ENCODE results near the gene SBK1. TPM values are rescaled to one million over a fixed set of nuclear protein-coding genes. Genes with fewer than 3 reads are reported as not detected.
"Not testable (repeated sequence)": the region's sequence is repeated elsewhere in the genome, so short reads cannot be mapped to it uniquely, and the experiment has no call there.

SBK1 gene
- total RNA-seq, 1 donor from 2014 or later = 7.0 TPM

GRCh38 chr16:28326881-28327610 is 34.7 kb downstream of the SBK1 start:
- Histone ChIP-seq H3K4me1 (ENCODE audit: insufficient read depth, low read length) (no peaks in the 10 kb centered on the region), H4K20me1 (ENCODE audit: insufficient read depth, low read length) (no peaks in the 10 kb centered on the region), H3K9ac (ENCODE audit: low read length) (no peak overlapping the region), H3K4me2 (ENCODE audit: low read length) (no peak overlapping the region), H3K36me3 (ENCODE audit: insufficient read depth, low read length) (no peaks in the 10 kb centered on the region), H3K27ac (ENCODE audit: low read depth, low read length) (no peak overlapping the region), H3K9me3 (ENCODE audit: insufficient read depth, low read depth, low read length) (no peaks in the 10 kb centered on the region), H3K27me3 (ENCODE audit: insufficient read depth, low read length) (no peaks in the 10 kb centered on the region), H3K4me3 (ENCODE audit: insufficient read depth, low read depth, low read length) (no peak overlapping the region), H3K79me2 (ENCODE audit: insufficient read depth, low read length) (no peaks in the 10 kb centered on the region), H2AFZ (ENCODE audit: low read depth, low read length) (no peak overlapping the region)
- no peak for FAIRE-seq
- TF ChIP-seq EZH2 (IDR thresholded peaks at IDR 0.05; ENCODE audit: insufficient read depth, low read length) (no peak), CTCF (IDR thresholded peaks at IDR 0.05; ENCODE audit: insufficient read depth, low read depth, low read length) (peak; percentile 83)
- H3K27ac Mint-ChIP-seq (ENCODE audit: unreplicated experiment) = no peak overlapping the region
- peak; percentile 13 for DNase-seq (ENCODE audit: low read depth)
- no peaks in the 10 kb centered on the region for H3K4me1 Mint-ChIP-seq (ENCODE audit: low read depth, unreplicated experiment)
- no peak overlapping the region for H3K4me3 Mint-ChIP-seq (ENCODE audit: unreplicated experiment)
- H3K36me3 Mint-ChIP-seq (ENCODE audit: low read depth, unreplicated experiment) = no peaks in the 10 kb centered on the region
- H3K27me3 Mint-ChIP-seq (ENCODE audit: low read depth, unreplicated experiment) = peaks cover 8% of the 10 kb centered on the region
- H3K9me3 Mint-ChIP-seq (ENCODE audit: unreplicated experiment) = no peaks in the 10 kb centered on the region

DNA sequence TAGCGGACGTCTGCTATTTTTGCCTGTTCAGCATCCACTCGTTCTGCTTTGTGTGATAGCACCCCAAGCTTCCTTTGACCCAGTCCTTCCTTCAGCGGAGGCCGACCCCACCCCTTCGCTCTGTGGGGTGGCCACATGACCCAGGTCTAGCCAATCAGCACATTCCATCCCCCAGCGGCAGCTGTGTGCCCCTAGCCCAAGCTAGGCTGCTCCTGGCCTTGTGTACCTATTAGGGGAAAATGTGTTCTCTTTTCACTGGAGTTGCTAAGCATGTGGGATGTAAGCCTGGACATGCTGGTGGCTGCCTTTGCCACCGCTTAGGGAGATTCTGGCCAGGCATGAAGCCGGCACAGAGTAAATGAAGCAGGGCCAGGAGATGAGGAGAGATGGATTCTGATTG is 37.9 kb downstream of the SBK1 start:
- H3K9me3 ChIP-seq (ENCODE audit: insufficient read depth, low read depth, low read length); H3K4me2 ChIP-seq (ENCODE audit: low read length); H3K4me3 ChIP-seq (ENCODE audit: insufficient read depth, low read depth, low read length); H3K9me3 Mint-ChIP-seq (ENCODE audit: unreplicated experiment); DNase-seq (ENCODE audit: low read depth); H3K4me1 Mint-ChIP-seq (ENCODE audit: low read depth, unreplicated experiment); H3K9ac ChIP-seq (ENCODE audit: low read length); H3K36me3 ChIP-seq (ENCODE audit: insufficient read depth, low read length); H4K20me1 ChIP-seq (ENCODE audit: insufficient read depth, low read length); H3K27me3 ChIP-seq (ENCODE audit: insufficient read depth, low read length); H3K4me3 Mint-ChIP-seq (ENCODE audit: unreplicated experiment); H2AFZ ChIP-seq (ENCODE audit: low read depth, low read length); H3K27me3 Mint-ChIP-seq (ENCODE audit: low read depth, unreplicated experiment); H3K79me2 ChIP-seq (ENCODE audit: insufficient read depth, low read length); H3K27ac Mint-ChIP-seq (ENCODE audit: unreplicated experiment); H3K27ac ChIP-seq (ENCODE audit: low read depth, low read length); H3K4me1 ChIP-seq (ENCODE audit: insufficient read depth, low read length); FAIRE-seq; H3K36me3 Mint-ChIP-seq (ENCODE audit: low read depth, unreplicated experiment): not testable (repeated sequence)

DNA sequence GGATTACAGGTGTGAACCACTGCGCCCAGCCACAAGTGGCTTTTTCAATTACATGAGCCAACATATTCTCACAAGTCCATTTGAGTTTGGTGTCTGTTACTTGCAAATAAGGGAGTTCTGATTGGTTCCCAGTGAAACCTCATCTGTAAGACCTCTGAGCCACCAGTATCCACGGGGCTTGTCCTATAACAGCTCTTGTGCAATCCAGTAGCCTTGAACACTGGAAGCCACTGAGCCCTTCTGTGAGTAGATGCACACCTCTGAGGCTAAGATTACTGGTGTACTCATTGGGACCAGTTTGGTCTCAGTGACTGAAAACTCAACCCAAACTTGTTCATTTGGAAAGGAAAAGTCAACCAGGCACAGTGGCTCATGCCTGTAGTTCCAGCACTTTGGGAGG is 38.7 kb downstream of the SBK1 start:
- not testable (repeated sequence) for H3K27me3 Mint-ChIP-seq (ENCODE audit: low read depth, unreplicated experiment); H3K4me2 ChIP-seq (ENCODE audit: low read length); H3K27ac Mint-ChIP-seq (ENCODE audit: unreplicated experiment); H3K79me2 ChIP-seq (ENCODE audit: insufficient read depth, low read length); H3K36me3 ChIP-seq (ENCODE audit: insufficient read depth, low read length); H3K9me3 Mint-ChIP-seq (ENCODE audit: unreplicated experiment); DNase-seq (ENCODE audit: low read depth); H4K20me1 ChIP-seq (ENCODE audit: insufficient read depth, low read length); H3K4me1 Mint-ChIP-seq (ENCODE audit: low read depth, unreplicated experiment); H3K27me3 ChIP-seq (ENCODE audit: insufficient read depth, low read length); FAIRE-seq; H3K4me3 ChIP-seq (ENCODE audit: insufficient read depth, low read depth, low read length); H3K36me3 Mint-ChIP-seq (ENCODE audit: low read depth, unreplicated experiment); H3K4me1 ChIP-seq (ENCODE audit: insufficient read depth, low read length); H3K9ac ChIP-seq (ENCODE audit: low read length); H3K9me3 ChIP-seq (ENCODE audit: insufficient read depth, low read depth, low read length); H2AFZ ChIP-seq (ENCODE audit: low read depth, low read length); H3K27ac ChIP-seq (ENCODE audit: low read depth, low read length); H3K4me3 Mint-ChIP-seq (ENCODE audit: unreplicated experiment)

DNA sequence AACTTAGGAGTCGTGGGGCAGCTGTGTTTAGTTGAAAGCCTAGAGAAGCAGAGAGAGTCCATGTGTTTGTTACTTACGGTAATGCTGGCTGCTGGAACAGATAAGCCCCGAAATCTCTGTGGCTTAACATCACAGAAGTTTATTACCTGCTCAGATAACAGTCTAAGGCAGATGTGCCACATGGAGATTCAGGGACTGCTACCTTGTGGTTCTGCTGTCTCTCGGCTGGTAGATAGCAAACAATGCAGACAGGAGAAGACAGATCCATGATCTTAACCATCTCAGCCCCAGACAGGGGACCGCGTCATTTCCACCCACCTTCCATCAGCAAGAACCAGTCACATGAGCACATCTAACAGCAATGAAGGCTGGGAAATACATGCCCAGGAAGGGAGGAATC is 40.3 kb downstream of the SBK1 start:
- H3K9me3 Mint-ChIP-seq (ENCODE audit: unreplicated experiment); H3K36me3 ChIP-seq (ENCODE audit: insufficient read depth, low read length); H3K4me3 ChIP-seq (ENCODE audit: insufficient read depth, low read depth, low read length); H3K79me2 ChIP-seq (ENCODE audit: insufficient read depth, low read length); DNase-seq (ENCODE audit: low read depth); H3K9ac ChIP-seq (ENCODE audit: low read length); H3K4me1 Mint-ChIP-seq (ENCODE audit: low read depth, unreplicated experiment); H4K20me1 ChIP-seq (ENCODE audit: insufficient read depth, low read length); H3K4me1 ChIP-seq (ENCODE audit: insufficient read depth, low read length); H3K36me3 Mint-ChIP-seq (ENCODE audit: low read depth, unreplicated experiment); H3K4me3 Mint-ChIP-seq (ENCODE audit: unreplicated experiment); FAIRE-seq; H2AFZ ChIP-seq (ENCODE audit: low read depth, low read length); H3K27ac Mint-ChIP-seq (ENCODE audit: unreplicated experiment); H3K27me3 ChIP-seq (ENCODE audit: insufficient read depth, low read length); H3K27me3 Mint-ChIP-seq (ENCODE audit: low read depth, unreplicated experiment); H3K9me3 ChIP-seq (ENCODE audit: insufficient read depth, low read depth, low read length); H3K4me2 ChIP-seq (ENCODE audit: low read length); H3K27ac ChIP-seq (ENCODE audit: low read depth, low read length): not testable (repeated sequence)

DNA sequence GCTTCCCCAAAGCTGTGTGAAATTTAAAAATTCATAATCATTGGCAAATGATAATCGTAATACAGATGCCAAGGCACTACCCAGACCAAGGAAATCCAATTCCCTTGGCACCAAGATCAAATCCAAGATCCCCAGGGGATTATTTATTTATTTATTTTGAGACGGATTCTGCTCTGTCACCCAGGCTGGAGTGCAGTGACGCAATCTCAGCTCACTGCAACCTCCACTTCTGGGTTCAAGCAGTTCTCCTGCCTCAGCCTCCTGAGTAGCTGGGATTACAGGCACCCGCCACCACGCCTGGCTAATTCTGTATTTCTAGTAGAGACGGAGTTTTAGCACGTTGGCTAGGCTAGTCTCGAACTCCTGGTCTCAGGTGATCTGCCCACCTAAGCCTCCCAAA is 43.4 kb downstream of the SBK1 start:
- not testable (repeated sequence) for DNase-seq (ENCODE audit: low read depth); H3K9me3 Mint-ChIP-seq (ENCODE audit: unreplicated experiment); H3K9me3 ChIP-seq (ENCODE audit: insufficient read depth, low read depth, low read length); H3K9ac ChIP-seq (ENCODE audit: low read length); H3K4me1 Mint-ChIP-seq (ENCODE audit: low read depth, unreplicated experiment); H3K4me3 ChIP-seq (ENCODE audit: insufficient read depth, low read depth, low read length); H2AFZ ChIP-seq (ENCODE audit: low read depth, low read length); H3K4me3 Mint-ChIP-seq (ENCODE audit: unreplicated experiment); H3K36me3 ChIP-seq (ENCODE audit: insufficient read depth, low read length); H3K79me2 ChIP-seq (ENCODE audit: insufficient read depth, low read length); H4K20me1 ChIP-seq (ENCODE audit: insufficient read depth, low read length); H3K27ac Mint-ChIP-seq (ENCODE audit: unreplicated experiment); H3K27me3 Mint-ChIP-seq (ENCODE audit: low read depth, unreplicated experiment); H3K27ac ChIP-seq (ENCODE audit: low read depth, low read length); H3K4me1 ChIP-seq (ENCODE audit: insufficient read depth, low read length); H3K27me3 ChIP-seq (ENCODE audit: insufficient read depth, low read length); FAIRE-seq; H3K36me3 Mint-ChIP-seq (ENCODE audit: low read depth, unreplicated experiment); H3K4me2 ChIP-seq (ENCODE audit: low read length)
